ENCODE data around the gene DDR2. TPM values are rescaled to one million over a fixed set of nuclear protein-coding genes. Genes with fewer than 3 reads are reported as not detected.

The DDR2 gene
- total RNA-seq, 2 experiments from 2014 or later: 0.22 to 0.42 TPM

GRCh38 chr1:162712317-162713029 lies 80.2 kb downstream of the DDR2 start:
- H3K4me1 Mint-ChIP-seq (ENCODE audit: low read depth): no peaks in the 10 kb centered on the region
- no peaks in the 10 kb centered on the region for H3K9me3 ChIP-seq (ENCODE audit: control insufficient read depth in 1 of 2, insufficient read depth in 1 of 2, low read length in 2 of 2)
- H3K36me3 Mint-ChIP-seq (ENCODE audit: low read depth): no peaks in the 10 kb centered on the region
- H3K4me3 ChIP-seq (ENCODE audit: low read length): no peak overlapping the region
- no peaks in the 10 kb centered on the region for H3K36me3 ChIP-seq (ENCODE audit: insufficient read depth, low read length)
- ATAC-seq (ENCODE audit: poor library complexity) (no peak), DNase-seq (no peak)
- H3K27ac Mint-ChIP-seq: no peak overlapping the region
- TF ChIP-seq CTCF (IDR thresholded peaks at IDR 0.05): no peak
- CTCF ChIA-PET: no interaction called here
- no peaks in the 10 kb centered on the region for H3K27me3 Mint-ChIP-seq
- H3K27ac ChIP-seq (ENCODE audit: low read depth in 1 of 2, low read length in 2 of 2): no peak overlapping the region
- POLR2A ChIA-PET: no interaction called here
- H3K27me3 ChIP-seq (ENCODE audit: control insufficient read depth in 1 of 2, insufficient read depth in 2 of 2, low read length in 2 of 2): no peaks in the 10 kb centered on the region
- no peaks in the 10 kb centered on the region for H3K9me3 Mint-ChIP-seq
- H3K4me3 Mint-ChIP-seq: no peak overlapping the region
- intact Hi-C loops (cut with DNase I, micrococcal nuclease): no loop called here
- no peaks in the 10 kb centered on the region for H3K4me1 ChIP-seq (ENCODE audit: insufficient read depth, low read length)

GRCh38 chr1:162716123-162716522 lies 83.9 kb downstream of the DDR2 start:
- Mint-ChIP-seq H3K36me3 (ENCODE audit: low read depth) (no peaks in the 10 kb centered on the region), H3K4me1 (ENCODE audit: low read depth) (no peaks in the 10 kb centered on the region)

GRCh38 chr1:162716552-162716951 lies 84.3 kb downstream of the DDR2 start:
- Histone ChIP-seq H3K27me3 (ENCODE audit: control insufficient read depth in 1 of 2, insufficient read depth in 2 of 2, low read length in 2 of 2) (no peaks in the 10 kb centered on the region), H3K4me3 (ENCODE audit: low read length) (no peak overlapping the region), H3K36me3 (ENCODE audit: insufficient read depth, low read length) (no peaks in the 10 kb centered on the region), H3K27ac (ENCODE audit: low read depth in 1 of 2, low read length in 2 of 2) (no peak overlapping the region), H3K9me3 (ENCODE audit: control insufficient read depth in 1 of 2, insufficient read depth in 1 of 2, low read length in 2 of 2) (no peaks in the 10 kb centered on the region), H3K4me1 (ENCODE audit: insufficient read depth, low read length) (no peaks in the 10 kb centered on the region)
- intact Hi-C loops (cut with DNase I, micrococcal nuclease): no loop called here
- no peak for TF ChIP-seq CTCF (IDR thresholded peaks at IDR 0.05)
- DNase-seq (no peak), ATAC-seq (ENCODE audit: poor library complexity) (no peak)
- H3K27me3 Mint-ChIP-seq: no peaks in the 10 kb centered on the region
- H3K36me3 Mint-ChIP-seq (ENCODE audit: low read depth): no peaks in the 10 kb centered on the region
- no peak overlapping the region for H3K27ac Mint-ChIP-seq
- no peaks in the 10 kb centered on the region for H3K4me1 Mint-ChIP-seq (ENCODE audit: low read depth)
- POLR2A ChIA-PET: no interaction called here
- no peak overlapping the region for H3K4me3 Mint-ChIP-seq
- H3K9me3 Mint-ChIP-seq: no peaks in the 10 kb centered on the region
- CTCF ChIA-PET: interaction anchor here (1.6 kb wide), 1 partner anchor 23 kb away, joined by 3 read pairs; no protein-coding TSS in a partner anchor

More at GRCh38 chr1:162716123-162716522, 83.9 kb downstream of the DDR2 start:
- DNase-seq (no peak), ATAC-seq (ENCODE audit: poor library complexity) (no peak)
- no peak overlapping the region for H3K4me3 Mint-ChIP-seq
- ChIA-PET CTCF (no interaction called here), POLR2A (no interaction called here)
- H3K9me3 Mint-ChIP-seq: no peaks in the 10 kb centered on the region
- no peak overlapping the region for H3K27ac Mint-ChIP-seq
- no peaks in the 10 kb centered on the region for H3K36me3 ChIP-seq (ENCODE audit: insufficient read depth, low read length)
- no peaks in the 10 kb centered on the region for H3K27me3 ChIP-seq (ENCODE audit: control insufficient read depth in 1 of 2, insufficient read depth in 2 of 2, low read length in 2 of 2)
- no peak for TF ChIP-seq CTCF (IDR thresholded peaks at IDR 0.05)
- H3K9me3 ChIP-seq (ENCODE audit: control insufficient read depth in 1 of 2, insufficient read depth in 1 of 2, low read length in 2 of 2): no peaks in the 10 kb centered on the region
- no peak overlapping the region for H3K27ac ChIP-seq (ENCODE audit: low read depth in 1 of 2, low read length in 2 of 2)
- no peaks in the 10 kb centered on the region for H3K4me1 ChIP-seq (ENCODE audit: insufficient read depth, low read length)
- no peak overlapping the region for H3K4me3 ChIP-seq (ENCODE audit: low read length)
- intact Hi-C loops (cut with DNase I, micrococcal nuclease): no loop called here
- no peaks in the 10 kb centered on the region for H3K27me3 Mint-ChIP-seq

Measured in CD4-positive, alpha-beta T cell (primary cell).